Measurements from ENCODE around the gene HLA-DQA2.
"Not testable (repeated sequence)": the region's sequence is repeated elsewhere in the genome, so short reads cannot be mapped to it uniquely, and the experiment has no call there.

The HLA-DQA2 gene

DNA sequence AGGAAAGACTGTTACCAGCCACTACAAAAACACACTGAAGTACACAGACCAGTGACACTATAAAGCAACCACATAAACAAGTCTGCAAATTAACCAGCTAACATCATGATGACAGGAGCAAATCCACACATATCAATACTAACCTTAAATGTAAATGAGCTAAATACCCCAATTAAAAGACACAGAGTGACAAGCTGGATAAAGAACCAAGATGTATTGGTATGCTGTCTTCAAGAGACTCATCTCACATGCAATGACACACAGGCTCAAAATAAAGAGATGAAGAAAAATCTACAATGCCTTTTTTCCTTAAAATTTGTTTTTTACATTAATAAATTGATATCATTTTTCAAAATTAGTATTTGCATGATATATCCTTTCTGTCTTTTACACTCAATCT lies 41.7 kb downstream of the HLA-DQA2 start:
- DNase-seq = not testable (repeated sequence)

DNA sequence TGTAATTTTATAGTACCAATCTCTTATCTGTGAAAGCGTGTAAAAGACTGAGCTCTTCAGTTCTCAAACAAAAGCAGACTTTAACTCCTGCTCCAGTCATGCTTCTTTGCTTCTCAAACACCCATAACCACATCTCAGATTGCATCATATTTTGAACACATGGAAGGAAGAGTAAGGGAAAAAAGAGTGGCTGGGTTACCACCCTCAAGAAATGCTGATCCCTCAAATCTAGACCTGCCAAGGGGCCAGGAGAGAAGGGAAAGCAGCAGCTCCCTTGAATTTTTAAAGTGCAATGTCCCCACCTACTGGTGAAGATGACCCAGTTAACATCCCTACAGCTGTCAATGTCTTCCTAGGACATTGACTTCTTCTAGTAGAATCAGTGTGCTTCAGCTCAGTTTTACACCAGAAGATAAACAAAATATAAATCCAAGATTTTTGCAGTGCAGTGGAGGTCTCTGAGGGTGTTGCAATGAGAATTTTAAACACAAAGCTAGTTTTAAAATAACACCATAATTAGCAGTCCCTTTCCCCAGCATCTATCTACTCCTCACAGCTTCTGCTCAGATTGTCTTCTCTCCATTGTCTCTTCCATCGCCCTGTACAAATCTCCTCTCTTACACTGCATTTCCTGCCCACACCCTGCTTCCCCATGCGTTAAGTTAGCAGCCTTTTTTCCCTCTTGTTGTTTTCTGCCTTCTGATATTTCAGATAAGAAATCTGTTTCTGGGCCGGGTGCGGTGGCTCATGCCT lies 44.8 kb downstream of the HLA-DQA2 start:
- peak; percentile 53 for DNase-seq

DNA sequence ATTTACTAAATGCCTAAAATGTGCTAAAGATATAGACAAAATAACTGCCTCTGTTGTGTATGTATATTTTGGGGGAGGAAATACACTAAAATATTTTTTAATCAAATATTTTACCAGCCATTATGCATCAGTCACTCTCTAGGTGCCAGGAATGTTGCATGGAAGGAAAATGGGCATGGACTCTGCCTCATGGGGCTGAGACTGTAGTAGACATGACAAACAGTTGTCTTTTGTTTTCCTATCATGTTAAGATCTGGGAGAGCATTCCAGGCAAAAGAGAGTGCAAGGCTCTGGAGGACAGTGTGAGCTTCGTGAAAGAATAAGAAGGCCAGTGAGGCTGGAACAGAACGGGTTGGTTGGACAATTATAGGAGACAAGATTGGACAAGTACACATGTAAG lies 49.1 kb downstream of the HLA-DQA2 start:
- DNase-seq = peak; percentile 48

DNA sequence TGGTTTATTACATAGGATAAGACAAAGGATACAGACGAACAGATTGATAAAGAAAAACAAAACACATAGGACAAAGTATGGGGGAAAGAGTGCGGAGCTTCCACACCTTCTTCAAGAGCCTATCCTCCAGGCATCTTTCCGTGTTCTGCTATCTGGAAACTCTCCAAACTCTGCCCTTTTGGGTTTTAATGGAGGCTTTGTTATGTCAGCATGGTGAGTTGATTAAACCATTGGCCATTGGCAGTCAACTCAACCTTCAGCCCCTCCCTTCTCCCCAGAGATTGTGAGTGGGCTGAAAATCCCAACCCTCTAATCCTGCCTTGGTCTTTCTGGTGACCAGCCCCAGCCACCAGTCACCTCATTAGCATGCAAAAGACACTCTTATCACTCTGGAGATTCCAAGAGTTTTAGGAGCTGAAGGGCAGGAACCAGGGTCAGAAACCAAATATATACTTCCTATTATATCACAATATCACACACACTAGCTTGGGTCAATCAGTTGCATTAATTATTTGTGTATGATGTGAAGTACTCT lies 51.8 kb downstream of the HLA-DQA2 start:
- DNase-seq = no peak

DNA sequence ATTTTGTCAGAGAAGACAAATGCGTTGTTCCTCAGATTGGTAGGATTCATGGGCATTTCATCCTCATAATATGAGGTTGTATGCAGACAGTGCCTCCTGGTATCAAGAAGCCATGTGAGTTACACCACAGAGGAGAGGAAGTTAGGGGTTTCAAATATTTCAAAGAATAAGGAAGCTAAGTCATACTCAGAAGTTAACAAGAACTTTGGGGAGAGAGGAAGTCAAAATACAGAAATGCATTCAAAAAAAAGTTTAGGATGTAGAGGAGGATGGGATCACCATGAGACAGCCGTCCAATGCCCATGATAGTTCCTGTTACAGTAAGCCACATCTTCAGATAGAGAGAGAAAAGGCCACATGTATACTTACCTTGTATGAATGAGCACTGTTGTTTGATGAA lies 53.3 kb downstream of the HLA-DQA2 start:
- no peak for DNase-seq

All from fibroblast of skin of back (primary cell).